IPS-18c (cell line): ENCODE results near the gene TM9SF1.

ENCODE experiments used
- H3K4me3 ChIP-seq: 2 replicates; pipeline ENCODE4 v1.7.0; 2013; ENCODE audit warnings: low read depth, mild to moderate bottlenecking, low read length, moderate library complexity; ENCODE audit not compliant: insufficient read depth
- H3K9me3 ChIP-seq: one replicate; pipeline ENCODE4 v1.6.1; 2013; ENCODE audit warnings: mild to moderate bottlenecking, low read length, moderate library complexity; ENCODE audit not compliant: control insufficient read depth, insufficient read depth

Gene TM9SF1

GRCh38 chr14:24186831-24187538 is 8.3 kb downstream of the TM9SF1 start:
- Histone ChIP-seq H3K9me3 (no peaks in the 10 kb centered on the region), H3K4me3 (no peak overlapping the region; the same call in 1 of the 2 replicates)

GRCh38 chr14:24185741-24186140 is 9.5 kb downstream of the TM9SF1 start:
- no peaks in the 10 kb centered on the region for H3K9me3 ChIP-seq
- no peak overlapping the region for H3K4me3 ChIP-seq

- Histone ChIP-seq H3K9me3 (no peaks in the 10 kb centered on the region), H3K4me3 (no peak overlapping the region)
Observed at GRCh38 chr14:24185026-24185425, 10.2 kb downstream of the TM9SF1 start.

- H3K4me3 ChIP-seq = no peak overlapping the region
- no peaks in the 10 kb centered on the region for H3K9me3 ChIP-seq
Observed at GRCh38 chr14:24184104-24184970, 10.9 kb downstream of the TM9SF1 start.

- Histone ChIP-seq H3K4me3 (no peak overlapping the region), H3K9me3 (no peaks in the 10 kb centered on the region)
Observed at GRCh38 chr14:24183014-24183481, 12.2 kb downstream of the TM9SF1 start.

- Histone ChIP-seq H3K4me3 (no peak overlapping the region), H3K9me3 (no peaks in the 10 kb centered on the region)
Observed at GRCh38 chr14:24182110-24182882, 12.9 kb downstream of the TM9SF1 start.

- Histone ChIP-seq H3K4me3 (no peak overlapping the region), H3K9me3 (no peaks in the 10 kb centered on the region)
Observed at GRCh38 chr14:24181371-24182077, 13.7 kb downstream of the TM9SF1 start.

GRCh38 chr14:24179961-24180796 is 15.1 kb downstream of the TM9SF1 start:
- Histone ChIP-seq H3K9me3 (no peaks in the 10 kb centered on the region), H3K4me3 (no peak overlapping the region)

GRCh38 chr14:24179294-24179960 is 15.8 kb downstream of the TM9SF1 start:
- no peak overlapping the region for H3K4me3 ChIP-seq
- H3K9me3 ChIP-seq = no peaks in the 10 kb centered on the region

- Histone ChIP-seq H3K4me3 (no peak overlapping the region), H3K9me3 (no peaks in the 10 kb centered on the region)
Observed at GRCh38 chr14:24178399-24179178, 16.7 kb downstream of the TM9SF1 start.

GRCh38 chr14:24177891-24178290 is 17.4 kb downstream of the TM9SF1 start:
- H3K9me3 ChIP-seq = no peaks in the 10 kb centered on the region
- H3K4me3 ChIP-seq = no peak overlapping the region

- Histone ChIP-seq H3K4me3 (no peak overlapping the region), H3K9me3 (no peaks in the 10 kb centered on the region)
Observed at GRCh38 chr14:24177041-24177825, 18.0 kb downstream of the TM9SF1 start.

GRCh38 chr14:24176599-24176998 is 18.6 kb downstream of the TM9SF1 start:
- no peak overlapping the region for H3K4me3 ChIP-seq

GRCh38 chr14:24172871-24173281 is 22.4 kb downstream of the TM9SF1 start:
- peak overlapping the region; percentile 53; the same call in 1 of the 2 replicates for H3K4me3 ChIP-seq
- H3K9me3 ChIP-seq = no peaks in the 10 kb centered on the region

More at GRCh38 chr14:24176599-24176998, 18.6 kb downstream of the TM9SF1 start:
- no peaks in the 10 kb centered on the region for H3K9me3 ChIP-seq
